Right kidney (tissue), 1 donor: ENCODE measurements around the gene EFHD1.
"Not testable (repeated sequence)": the region's sequence is repeated elsewhere in the genome, so short reads cannot be mapped to it uniquely, and the experiment has no call there.

Experiments used
- DNase-seq: peaks from one replicate; pipeline ENCODE4 v3.0.0-alpha.2; 2016

Gene EFHD1

DNA sequence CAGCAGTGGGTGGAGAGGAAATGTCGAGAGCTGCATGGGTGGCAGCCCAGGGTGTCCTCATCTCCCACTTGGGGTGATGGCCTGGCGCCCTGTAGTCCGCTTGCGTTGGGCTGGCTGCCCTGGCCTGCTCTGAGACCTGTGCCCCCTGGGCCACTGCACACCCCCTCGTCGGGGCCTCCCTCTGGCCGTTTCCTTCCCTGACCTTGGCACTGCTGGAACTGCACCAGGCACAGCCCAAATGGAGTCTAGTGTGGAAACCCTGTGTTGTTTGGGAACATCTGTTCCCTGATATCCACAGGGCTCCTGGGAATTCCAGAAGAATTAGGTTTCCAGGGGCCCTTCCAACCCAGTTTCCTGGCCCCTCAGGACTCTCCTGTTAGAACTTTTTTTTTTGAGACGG lies 13.9 kb downstream of the EFHD1 start:
- DNase-seq = no peak

DNA sequence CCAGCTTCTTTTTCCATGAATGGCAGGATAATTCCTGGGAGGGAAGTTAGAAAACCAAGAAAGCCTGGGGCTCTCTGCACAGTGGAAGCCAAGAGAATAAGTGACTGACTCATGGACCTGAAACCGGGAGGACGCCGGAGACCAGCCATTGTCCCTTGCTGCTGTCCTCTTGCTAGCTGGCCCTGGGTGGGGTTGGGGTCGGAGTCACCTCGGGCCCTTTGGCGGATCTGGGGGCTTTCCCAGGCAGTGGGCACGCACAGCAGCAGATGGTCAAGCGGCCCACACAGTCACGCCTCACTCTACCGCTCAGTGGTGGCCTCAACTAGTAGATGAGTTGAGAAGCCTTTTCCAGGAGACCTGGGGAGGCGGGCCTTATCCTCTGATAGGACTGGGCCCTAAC lies 15.6 kb downstream of the EFHD1 start:
- no peak for DNase-seq

DNA sequence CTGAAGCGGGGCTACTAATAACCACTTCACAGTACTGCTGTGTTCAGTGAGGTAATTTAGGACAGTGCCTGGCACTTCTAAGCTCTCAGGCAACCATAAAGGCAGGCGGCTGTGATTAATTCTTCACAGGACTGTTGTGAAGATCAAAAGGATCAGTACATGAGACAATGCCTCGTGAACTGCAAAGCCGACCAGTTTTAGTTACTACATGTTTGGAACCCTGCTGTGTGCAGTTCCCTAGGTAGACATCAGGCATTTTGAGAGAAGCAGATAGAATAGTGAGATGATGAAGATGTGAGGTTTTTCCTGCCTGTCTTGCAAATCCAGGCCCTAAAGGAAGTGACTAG lies 19.1 kb downstream of the EFHD1 start:
- no peak for DNase-seq

DNA sequence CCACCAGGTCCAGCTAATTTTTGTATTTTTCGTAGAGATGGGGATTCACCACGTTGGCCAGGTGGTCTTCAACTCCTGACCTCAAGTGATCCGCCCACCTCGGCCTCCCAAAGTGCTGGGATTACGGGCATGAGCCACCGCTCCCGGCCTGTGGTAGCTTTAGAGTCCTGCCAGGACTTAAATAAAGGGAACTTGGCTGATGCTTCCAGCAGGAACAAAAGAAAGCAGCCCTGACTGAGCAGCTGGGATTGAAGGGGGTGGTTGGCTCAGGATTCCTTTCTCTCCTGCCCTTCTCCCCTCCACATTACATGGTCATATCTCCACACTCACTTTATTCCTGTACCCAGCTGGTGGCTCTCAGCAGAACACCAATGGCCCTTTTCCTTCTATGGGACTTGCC lies 20.0 kb downstream of the EFHD1 start:
- no peak for DNase-seq

DNA sequence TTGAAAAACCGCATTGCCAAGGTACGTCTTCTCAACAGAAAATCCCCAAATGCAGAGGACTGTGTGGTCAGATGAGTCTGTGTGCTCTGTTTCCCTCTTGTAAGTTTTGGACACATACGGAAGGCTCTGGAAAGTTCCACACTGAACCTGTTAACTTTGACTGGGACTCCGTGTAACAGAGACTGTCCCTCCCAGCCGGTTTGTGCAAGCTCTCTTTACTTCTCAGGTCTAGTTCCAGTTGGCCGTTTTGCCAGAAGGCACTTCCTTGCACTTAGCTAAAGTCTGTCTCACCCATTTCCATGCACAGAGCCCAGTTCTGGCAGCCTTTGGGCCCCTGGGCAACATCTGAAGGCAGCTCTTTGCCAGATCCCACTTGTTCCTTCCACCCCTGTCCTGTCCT lies 22.0 kb downstream of the EFHD1 start:
- no peak for DNase-seq

DNA sequence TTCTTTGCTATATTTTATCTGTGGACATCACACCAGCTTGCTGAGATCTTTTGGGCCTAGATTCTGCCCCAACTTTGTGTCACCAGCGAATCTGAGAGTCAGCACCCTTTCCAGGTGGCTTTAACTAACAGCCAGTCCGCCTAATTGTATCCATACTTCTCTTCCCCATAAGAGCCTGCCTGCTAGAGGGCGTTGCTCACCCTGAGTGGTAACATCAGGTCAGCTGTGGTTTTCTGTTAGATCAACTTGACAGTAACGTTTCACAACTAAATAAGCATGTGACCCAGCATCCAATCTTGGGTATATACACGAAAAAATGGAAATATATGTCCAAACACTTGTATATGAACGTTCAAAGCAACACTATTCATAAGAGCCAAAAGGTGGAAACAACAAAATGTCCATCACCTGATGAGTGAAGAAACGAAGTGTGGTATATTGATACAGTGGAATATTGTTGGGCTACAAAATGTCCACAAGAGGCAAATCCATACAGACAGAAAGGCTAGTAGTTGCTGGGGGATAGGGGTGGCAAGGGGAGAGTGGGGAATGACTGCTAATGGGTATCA lies 24.9 kb downstream of the EFHD1 start:
- no peak for DNase-seq

DNA sequence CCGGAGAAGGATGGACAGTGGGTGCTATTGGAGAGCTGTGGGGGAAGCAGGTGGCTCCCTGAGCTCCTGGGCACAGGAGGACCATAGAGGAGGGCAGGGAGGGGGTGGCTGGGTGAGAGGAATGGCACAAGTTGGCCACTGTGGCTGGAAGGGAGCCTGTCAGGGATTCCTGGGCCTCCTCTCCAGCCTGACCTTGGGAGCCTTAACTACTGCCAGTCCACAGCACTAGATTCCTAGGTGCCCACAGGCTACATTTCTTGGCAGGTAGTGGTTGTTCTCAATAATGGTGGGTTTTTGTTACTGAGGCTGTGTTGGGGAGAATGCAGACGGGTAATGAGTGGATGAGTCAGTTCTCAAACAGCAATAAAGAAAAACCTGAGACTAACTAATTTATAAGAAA lies 26.0 kb downstream of the EFHD1 start:
- no peak for DNase-seq

DNA sequence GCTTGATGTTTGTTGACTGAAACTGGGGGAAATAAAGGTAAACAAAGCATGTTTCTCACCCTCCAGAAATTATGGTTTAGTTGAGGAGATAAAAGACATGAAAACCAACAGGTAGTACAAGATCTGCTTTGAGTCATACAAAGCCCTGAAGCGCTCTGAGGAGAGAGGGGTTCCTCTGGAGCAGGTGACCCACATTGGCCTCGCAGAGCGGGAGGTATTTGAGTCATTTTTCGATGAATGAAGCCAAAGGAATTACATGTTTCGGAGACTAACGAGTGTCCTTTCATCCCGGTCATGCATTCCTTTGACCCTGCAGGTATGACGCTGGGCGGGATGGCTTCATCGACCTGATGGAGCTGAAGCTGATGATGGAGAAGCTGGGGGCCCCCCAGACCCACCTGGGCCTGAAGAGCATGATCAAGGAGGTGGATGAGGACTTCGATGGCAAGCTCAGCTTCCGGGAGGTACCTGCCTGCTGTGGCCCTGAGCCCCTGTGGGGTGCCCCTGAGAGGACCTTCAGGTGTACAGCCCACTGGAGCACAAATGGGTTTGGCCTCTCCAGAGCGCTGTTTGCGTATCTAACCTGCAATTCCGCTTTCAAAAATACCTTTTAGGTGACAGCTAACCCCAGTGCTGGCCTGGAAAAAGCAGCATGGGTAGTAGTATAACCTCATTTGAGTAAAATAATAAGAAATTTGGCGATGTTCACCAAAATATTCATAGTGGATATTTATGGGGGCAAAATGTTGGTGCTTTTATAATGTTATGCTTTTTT lies 29.3 kb downstream of the EFHD1 start:
- no peak for DNase-seq

DNA sequence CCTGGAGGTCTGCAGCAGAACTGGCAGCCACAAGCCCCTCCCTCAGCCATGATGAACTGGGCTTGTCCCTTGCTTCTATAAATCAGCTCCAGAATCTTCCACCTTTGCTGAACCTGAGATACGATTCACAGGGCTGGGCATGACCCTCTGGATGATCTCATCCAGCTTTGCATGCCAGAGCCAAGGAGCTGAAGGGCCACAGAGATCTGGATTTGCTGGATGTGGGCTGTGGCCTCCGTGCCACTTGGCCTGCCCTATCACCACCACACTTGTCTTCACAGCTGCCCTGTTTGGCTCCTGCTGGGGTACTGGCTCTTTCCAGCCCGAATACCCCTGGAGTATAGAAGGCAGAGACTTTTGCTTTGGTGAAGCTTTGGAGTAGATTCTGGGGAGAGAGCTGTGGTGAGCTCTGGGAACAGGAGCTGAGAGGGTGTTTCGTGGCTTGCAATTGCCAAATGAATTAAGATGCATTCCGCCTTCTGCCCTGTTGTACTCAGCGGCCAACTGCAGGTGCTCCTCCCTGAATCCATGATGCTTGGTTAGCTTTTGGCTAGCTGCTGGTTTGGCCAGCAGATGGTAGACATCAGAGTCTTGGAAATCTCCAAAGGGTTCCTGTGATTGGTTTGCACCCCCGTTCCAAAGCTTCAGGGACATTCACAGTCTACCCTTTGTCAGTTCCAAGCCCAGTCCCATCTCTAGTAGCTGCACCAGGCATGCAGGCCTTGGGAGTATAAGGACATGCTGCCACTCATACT lies 32.8 kb downstream of the EFHD1 start:
- DNase-seq = no peak

DNA sequence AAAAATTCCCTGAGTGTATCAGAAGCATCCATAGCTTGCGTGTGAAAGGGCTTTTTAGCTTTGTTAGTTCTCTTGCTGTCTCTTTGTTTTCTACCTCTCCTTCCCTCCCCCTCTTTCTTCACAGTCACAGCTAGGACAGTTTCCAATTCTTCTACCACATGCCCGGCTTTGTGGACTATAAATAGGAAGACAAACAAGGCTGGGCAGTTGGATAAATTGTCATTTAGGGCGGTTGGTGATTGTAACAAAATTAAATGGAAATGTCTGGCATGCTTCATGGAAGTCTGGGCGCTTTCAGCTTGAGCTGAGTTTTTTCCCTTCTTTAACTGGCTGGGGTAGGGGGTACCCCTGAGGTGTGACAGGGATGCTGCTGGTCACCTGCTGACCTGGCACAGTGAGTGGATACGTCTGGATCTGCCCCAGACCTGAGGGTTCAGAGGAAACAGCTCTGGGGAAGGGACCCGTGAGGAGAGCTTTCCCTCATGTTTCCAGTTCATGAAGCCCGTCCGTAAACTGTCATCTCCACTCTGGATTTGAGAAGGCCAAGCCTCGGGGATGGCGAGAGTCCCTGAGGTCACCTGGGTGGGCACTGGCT lies 34.7 kb downstream of the EFHD1 start:
- no peak for DNase-seq

DNA sequence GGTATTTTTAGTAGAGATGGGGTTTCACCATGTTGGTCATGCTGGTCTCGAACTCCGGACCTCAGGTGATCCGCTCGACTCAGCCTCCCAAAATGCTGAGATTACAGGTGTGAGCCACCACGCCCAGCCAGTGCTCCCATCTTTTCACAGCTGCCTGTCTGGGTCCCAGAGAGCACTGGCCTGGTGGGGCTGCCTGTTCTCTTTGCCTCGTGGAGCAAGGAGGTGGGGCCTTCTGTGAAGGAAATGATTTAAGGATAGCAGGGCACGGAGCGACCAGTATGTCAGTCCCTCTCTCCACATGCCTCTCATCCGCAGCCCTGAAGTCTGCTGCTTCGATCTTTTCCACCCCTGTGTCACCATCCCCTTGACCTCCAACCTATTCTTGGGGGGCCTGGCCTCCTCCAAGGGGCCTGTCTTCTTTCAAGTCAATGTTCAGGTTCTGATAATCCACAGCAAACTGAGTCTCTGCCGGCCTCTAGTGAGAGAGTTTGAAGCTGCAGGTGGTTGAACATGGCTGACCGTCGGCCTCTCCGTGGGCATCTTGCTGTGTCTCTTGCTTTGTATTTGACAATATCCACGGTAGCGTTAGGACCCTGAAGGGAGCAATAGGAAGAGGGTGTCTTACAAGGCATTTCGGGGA lies 35.5 kb downstream of the EFHD1 start:
- no peak for DNase-seq

DNA sequence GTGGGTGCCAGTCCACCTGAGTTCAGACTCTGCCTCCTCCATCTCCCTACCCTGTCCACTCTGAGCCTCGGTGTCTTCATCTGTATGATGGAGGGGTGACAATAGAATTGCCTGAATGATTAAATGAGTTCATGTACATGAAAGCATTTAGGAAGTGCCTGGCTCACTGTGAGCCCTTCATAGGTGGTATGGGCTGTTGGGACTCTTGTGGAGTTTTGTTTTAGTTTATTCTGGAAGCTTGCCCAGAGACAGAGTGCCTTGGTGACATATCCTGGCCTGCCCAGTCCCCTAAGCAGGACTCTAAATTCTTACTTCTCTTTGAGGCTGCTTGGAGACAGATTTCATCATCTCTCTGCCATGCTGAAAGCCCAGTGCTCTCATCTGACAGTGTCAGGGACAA lies 39.2 kb downstream of the EFHD1 start:
- DNase-seq = no peak

DNA sequence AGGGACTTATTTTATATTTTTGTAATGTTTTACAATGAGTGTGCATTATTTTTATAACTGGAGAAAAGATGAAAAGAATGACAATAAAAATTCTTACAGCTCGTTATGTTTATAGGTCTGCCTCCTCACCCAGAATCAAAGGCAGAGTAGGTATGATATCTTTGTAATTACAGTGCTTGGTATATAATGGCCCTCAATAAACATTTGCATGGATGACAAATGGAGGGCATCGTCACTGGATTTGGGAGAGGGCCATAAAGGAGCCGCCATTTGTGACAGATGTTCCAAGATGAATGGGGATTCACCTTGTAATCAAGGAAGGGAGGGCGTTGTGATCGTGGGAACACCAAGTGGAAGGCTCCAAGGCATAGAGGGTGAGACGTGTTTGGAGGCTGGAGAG lies 41.1 kb downstream of the EFHD1 start:
- no peak for DNase-seq

DNA sequence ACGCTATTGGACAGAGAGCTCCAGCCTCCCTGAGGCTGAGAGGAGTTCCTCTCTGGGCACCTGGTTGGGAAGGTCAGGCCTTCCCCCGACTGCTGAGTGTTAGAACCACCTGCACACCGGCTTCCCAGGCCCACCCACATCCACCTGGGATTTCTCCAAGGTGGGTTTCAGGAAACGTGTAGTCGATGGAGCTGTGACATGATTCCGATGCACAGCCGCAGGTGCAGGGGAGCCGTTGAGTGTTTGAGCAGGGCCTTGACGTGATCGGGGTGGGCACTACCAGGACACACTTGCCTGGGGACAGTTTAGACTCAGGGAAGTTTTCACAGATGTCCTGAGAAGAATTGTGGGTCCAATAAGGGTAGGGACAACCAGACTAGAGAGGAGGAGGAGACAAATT lies 42.0 kb downstream of the EFHD1 start:
- DNase-seq = no peak

DNA sequence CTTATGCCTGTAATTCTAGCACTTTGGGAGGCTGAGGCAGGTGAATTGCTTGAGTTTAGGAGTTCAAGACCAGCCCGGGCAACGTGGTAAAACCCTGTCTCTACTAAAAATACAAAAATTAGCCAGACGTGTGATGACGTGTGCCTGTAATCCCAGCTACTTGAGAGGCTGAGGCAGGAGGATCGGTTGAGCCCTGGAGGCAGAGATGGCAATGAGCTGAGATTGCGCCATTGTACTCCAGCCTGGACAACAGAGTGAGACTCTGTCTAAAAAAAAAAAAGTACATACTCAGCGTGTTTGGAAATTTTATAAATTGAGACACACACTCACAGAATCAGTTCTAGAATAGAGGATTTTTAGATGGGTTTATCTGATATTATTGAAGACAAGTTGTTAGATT lies 46.6 kb downstream of the EFHD1 start:
- no peak for DNase-seq

DNA sequence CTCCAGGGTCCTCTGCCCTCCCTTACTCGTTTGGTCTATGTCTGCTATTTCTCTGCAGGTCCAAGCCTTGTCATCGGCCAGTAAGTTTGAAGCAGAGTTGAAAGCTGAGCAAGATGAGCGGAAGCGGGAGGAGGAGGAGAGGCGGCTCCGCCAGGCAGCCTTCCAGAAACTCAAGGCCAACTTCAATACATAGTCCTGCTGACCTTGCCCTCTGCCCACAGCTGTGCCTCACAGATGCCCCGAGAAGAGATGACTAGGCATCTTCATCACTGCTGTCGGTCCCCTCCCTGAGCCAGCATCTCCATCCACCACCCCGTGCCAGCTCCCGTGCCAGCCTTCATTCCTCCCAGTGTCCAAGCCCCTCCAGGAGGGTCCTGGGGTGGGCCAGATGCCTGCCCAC lies 48.1 kb downstream of the EFHD1 start:
- no peak for DNase-seq

DNA sequence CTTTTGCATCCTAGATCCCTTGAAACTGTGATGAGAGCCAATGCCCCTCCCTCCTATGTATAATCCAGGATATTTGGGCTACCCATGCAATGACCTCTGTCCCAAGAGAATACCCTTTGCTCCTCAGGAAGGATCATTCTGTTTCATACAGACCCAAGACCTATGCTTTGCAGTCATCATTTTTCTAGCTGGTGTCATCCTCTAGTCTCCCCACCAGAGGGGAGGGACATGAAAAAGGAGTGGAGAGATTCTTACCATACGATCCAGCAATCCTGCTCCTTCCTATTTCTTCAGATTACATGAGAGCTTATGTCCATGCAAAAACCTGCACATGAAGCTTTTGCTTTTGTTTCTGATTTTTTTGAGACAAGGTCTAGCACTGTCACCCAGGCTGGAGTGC lies 50.0 kb downstream of the EFHD1 start:
- DNase-seq = no peak

DNA sequence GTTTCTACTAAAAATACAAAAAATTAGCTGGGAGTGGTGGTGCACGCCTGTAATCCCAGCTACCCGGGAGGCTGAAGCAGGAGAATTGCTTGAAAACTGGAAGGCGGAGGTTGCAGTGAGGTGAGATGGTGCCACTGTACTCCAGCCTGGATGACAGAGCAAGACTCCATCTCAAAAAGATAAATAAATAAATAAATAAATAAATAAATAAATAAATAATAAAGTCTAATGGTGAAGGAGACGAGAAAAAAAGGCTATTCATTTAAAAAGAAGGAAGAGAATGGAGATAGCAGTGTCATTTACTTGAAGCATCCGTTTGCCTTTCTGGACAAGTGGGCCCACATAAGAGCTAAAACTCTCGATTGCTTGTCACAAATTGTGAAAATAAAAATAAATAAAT lies 52.0 kb downstream of the EFHD1 start:
- DNase-seq = not testable (repeated sequence)

DNA sequence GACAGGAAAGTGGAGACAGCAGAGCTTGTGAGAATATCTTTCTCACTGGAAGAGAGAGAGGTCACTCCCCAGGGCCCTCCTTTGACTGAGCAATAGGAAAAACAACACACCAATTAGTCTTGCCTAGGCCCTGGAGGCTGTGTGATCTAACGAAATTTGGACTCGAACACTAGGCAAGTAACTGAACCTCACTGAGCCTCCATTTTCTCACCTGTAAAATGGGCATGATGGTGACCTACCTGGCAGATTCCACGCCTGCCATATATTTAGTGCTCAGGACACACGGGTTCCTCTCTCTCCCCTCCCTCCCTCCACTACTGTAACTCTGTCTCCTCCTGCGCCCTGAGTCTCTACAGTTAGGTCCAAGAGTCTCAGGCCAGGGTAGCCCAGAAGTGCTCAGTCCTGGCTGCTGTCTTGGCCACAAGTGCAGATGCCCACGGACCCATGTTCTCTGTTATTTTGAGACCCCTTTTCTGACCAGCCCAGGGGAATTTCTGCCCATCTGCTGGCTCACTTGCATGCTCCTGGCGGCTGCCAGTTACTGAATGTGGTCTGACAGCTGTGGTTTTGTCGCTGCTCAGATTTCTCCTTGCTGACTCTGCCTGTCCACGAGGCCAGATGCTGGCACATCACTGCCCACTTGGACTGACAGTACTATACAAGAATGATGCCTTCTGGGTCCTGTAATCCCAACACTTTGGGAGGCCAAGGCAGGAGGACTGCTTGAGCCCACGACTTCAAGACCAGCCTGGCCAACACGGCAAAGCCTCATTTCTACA lies 54.2 kb downstream of the EFHD1 start:
- DNase-seq = no peak

DNA sequence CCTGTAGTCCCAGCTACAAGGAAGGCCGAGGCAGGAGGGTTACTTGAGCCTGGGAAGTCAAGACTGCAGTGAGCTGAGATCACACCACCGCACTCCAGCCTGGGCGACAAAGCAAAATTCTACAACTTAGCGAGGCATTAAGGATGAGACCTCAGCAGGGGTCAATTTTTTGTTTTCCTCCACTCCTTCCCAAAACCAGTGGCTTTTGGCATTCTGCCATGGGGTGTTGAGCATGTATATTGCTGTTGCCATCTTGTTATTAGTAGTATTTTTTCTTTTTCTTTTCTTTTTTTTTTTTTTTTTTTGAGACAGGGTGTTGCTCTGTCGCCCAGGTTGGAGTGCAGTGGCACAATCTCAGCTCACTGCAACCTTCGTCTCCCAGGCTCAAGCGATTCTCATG lies 54.8 kb downstream of the EFHD1 start:
- DNase-seq = no peak

DNA sequence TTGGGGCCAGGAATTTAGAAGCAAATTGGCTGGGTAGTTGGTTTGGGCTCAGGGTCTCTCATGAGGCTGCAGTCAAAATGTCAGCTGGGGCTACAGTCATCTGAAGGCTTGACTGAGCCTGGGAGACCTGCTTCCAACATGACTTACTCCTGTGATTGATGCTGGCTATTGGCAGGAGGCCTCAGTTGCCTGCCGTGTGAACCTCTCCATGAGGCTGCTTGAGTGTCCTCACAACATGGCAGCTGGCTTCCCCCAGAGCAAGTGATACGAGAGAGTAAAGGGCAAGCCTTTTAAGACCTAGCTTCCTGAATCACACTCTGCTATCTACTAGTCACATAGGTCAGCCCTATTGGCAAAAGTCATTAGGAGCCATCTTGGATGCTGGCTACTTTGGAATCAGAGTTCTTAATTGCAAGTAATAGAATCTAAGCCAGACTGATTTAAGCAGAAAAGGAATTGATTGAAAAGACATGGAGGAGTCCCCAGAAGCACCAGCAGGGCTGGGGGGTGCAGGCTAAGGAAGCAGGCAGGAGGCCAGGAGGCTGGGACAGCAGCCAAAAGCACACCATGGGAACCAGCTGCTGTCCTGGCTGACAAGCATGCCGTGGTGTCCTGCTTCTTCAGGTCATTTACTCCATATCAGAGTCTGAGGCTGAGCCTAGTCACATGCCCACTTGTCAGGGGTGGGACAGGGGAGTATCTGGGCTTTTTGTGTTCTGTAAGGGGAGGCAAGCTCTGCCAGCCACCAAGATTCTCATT lies 55.9 kb downstream of the EFHD1 start:
- DNase-seq = no peak
